Measurements from ENCODE around the gene ANKS1A.

The ANKS1A gene

GRCh38 chr6:35058865-35059522 lies 169.9 kb downstream of the ANKS1A start:
- DNase-seq = no peak

GRCh38 chr6:35059596-35060345 lies 170.7 kb downstream of the ANKS1A start:
- no peak for DNase-seq

- DNase-seq = no peak
Observed at GRCh38 chr6:35061102-35061615, 172.1 kb downstream of the ANKS1A start.

- no peak for DNase-seq
Observed at GRCh38 chr6:35061651-35062410, 172.8 kb downstream of the ANKS1A start.

GRCh38 chr6:35062676-35063574 lies 173.9 kb downstream of the ANKS1A start:
- no peak for DNase-seq

GRCh38 chr6:35063701-35064280 lies 174.7 kb downstream of the ANKS1A start:
- DNase-seq = no peak

GRCh38 chr6:35064290-35064689 lies 175.2 kb downstream of the ANKS1A start:
- DNase-seq = no peak

- no peak for DNase-seq
Observed at GRCh38 chr6:35064757-35065440, 175.8 kb downstream of the ANKS1A start.

GRCh38 chr6:35065441-35065800 lies 176.4 kb downstream of the ANKS1A start:
- DNase-seq = no peak

- no peak for DNase-seq
Observed at GRCh38 chr6:35065870-35066269, 176.8 kb downstream of the ANKS1A start.

- DNase-seq = no peak
Observed at GRCh38 chr6:35067234-35067633, 178.2 kb downstream of the ANKS1A start.

GRCh38 chr6:35068206-35068605 lies 179.2 kb downstream of the ANKS1A start:
- no peak for DNase-seq

- DNase-seq = no peak
Observed at GRCh38 chr6:35068644-35069043, 179.6 kb downstream of the ANKS1A start.

- no peak for DNase-seq
Observed at GRCh38 chr6:35069262-35069661, 180.2 kb downstream of the ANKS1A start.

GRCh38 chr6:35070111-35070510 lies 181.1 kb downstream of the ANKS1A start:
- no peak for DNase-seq

- DNase-seq = no peak
Observed at GRCh38 chr6:35071347-35071994, 182.4 kb downstream of the ANKS1A start.

GRCh38 chr6:35072051-35072697 lies 183.1 kb downstream of the ANKS1A start:
- DNase-seq = no peak

GRCh38 chr6:35072698-35073055 lies 183.6 kb downstream of the ANKS1A start:
- DNase-seq = no peak

- DNase-seq = no peak
Observed at GRCh38 chr6:35073211-35073610, 184.2 kb downstream of the ANKS1A start.

GRCh38 chr6:35073766-35074471 lies 184.9 kb downstream of the ANKS1A start:
- DNase-seq = no peak
